Measurements from ENCODE around the gene MAMLD1.

GRCh38 chrX:150456941-150457340 is 93.8 kb downstream of the MAMLD1 start:
- TF ChIP-seq EP300 (IDR thresholded peaks at IDR 0.05) (no peak), CTCF (IDR thresholded peaks at IDR 0.05) (no peak)

All from gastroesophageal sphincter (tissue), 3 donors.